Measurements from ENCODE around the gene GABRD.

The GABRD gene

GRCh38 chr1:2000850-2001249 is 18.3 kb upstream of the GABRD start:
- no peak for TF ChIP-seq CTCF (IDR thresholded peaks at IDR 0.05; ENCODE audit: low read depth, low read length)
- H3K4me3 ChIP-seq (ENCODE audit: low read depth, low read length) = no peak overlapping the region
- no peak for DNase-seq (ENCODE audit: low read depth)

GRCh38 chr1:2001773-2002411 is 17.3 kb upstream of the GABRD start:
- no peak overlapping the region for H3K4me3 ChIP-seq (ENCODE audit: low read depth, low read length)
- TF ChIP-seq, protein P1, sequence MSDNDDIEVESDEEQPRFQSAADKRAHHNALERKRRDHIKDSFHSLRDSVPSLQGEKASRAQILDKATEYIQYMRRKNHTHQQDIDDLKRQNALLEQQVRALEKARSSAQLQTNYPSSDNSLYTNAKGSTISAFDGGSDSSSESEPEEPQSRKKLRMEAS (IDR thresholded peaks at IDR 0.05; ENCODE audit: low read depth, low read length) = no peak
- TF ChIP-seq POLR2A (IDR thresholded peaks at IDR 0.05; ENCODE audit: extremely low read depth, insufficient read length) (no peak), CTCF (IDR thresholded peaks at IDR 0.05; ENCODE audit: low read depth, low read length) (no peak), MYC (IDR thresholded peaks at IDR 0.05; ENCODE audit: low read depth, low read length) (no peak)
- DNase-seq (ENCODE audit: low read depth) = no peak

- TF ChIP-seq, protein P1 (IDR thresholded peaks at IDR 0.05; ENCODE audit: low read depth, low read length) = no peak
- TF ChIP-seq MYC (IDR thresholded peaks at IDR 0.05; ENCODE audit: low read depth, low read length) (no peak), CTCF (IDR thresholded peaks at IDR 0.05; ENCODE audit: low read depth, low read length) (no peak), POLR2A (IDR thresholded peaks at IDR 0.05; ENCODE audit: extremely low read depth, insufficient read length) (no peak)
- no peak within 1 kb of the TSS for H3K4me3 ChIP-seq (ENCODE audit: low read depth, low read length)
- no peak for DNase-seq (ENCODE audit: low read depth)
Observed at GRCh38 chr1:2003541-2004131, 15.5 kb upstream of the GABRD start, which contains the start of gene CFAP74. Gene CFAP74 (minus strand): TSS chr1:2003786. CDS start chr1:1990956, 12,830 bp downstream.

- H3K4me3 ChIP-seq (ENCODE audit: low read depth, low read length) = no peak overlapping the region
- no peak for DNase-seq (ENCODE audit: low read depth)
- TF ChIP-seq MYC (IDR thresholded peaks at IDR 0.05; ENCODE audit: low read depth, low read length) (no peak), CTCF (IDR thresholded peaks at IDR 0.05; ENCODE audit: low read depth, low read length) (no peak), POLR2A (IDR thresholded peaks at IDR 0.05; ENCODE audit: extremely low read depth, insufficient read length) (no peak)
- TF ChIP-seq, protein P1 (IDR thresholded peaks at IDR 0.05; ENCODE audit: low read depth, low read length) = no peak
Observed at GRCh38 chr1:2004856-2005255, 14.3 kb upstream of the GABRD start.

GRCh38 chr1:2009101-2010053 is 9.8 kb upstream of the GABRD start:
- no peak for DNase-seq (ENCODE audit: low read depth)
- no peak for TF ChIP-seq POLR2A (IDR thresholded peaks at IDR 0.05; ENCODE audit: extremely low read depth, insufficient read length)
- TF ChIP-seq, protein P1 (IDR thresholded peaks at IDR 0.05; ENCODE audit: low read depth, low read length) = no peak
- TF ChIP-seq MYC (IDR thresholded peaks at IDR 0.05; ENCODE audit: low read depth, low read length) = no peak
- no peak for TF ChIP-seq CTCF (IDR thresholded peaks at IDR 0.05; ENCODE audit: low read depth, low read length)
- H3K4me3 ChIP-seq (ENCODE audit: low read depth, low read length) = no peak overlapping the region
